GM12875 (cell line): ENCODE measurements around the gene SDR42E1.
"Not testable (repeated sequence)": the region's sequence is repeated elsewhere in the genome, so short reads cannot be mapped to it uniquely, and the experiment has no call there.

Experiments
- H3K4me3 ChIP-seq: one replicate; pipeline ENCODE4 v1.5.1; 2011; ENCODE audit warnings: low read depth, low read length, control low read depth
- CTCF ChIP-seq: IDR thresholded peaks from 2 replicates; pipeline ENCODE4 v1.5.1; 2011; ENCODE audit warnings: low read depth, mild to moderate bottlenecking, control low read depth, inconsistent platforms, low read length, moderate library complexity, borderline replicate concordance; ENCODE audit not compliant: insufficient read depth

The SDR42E1 gene

GRCh38 chr16:81994485-81994884 is 16.8 kb downstream of the SDR42E1 start:
- TF ChIP-seq CTCF, result peak; percentile 53
- H3K4me3 ChIP-seq, result no peak overlapping the region

GRCh38 chr16:81992859-81993258 is 18.4 kb downstream of the SDR42E1 start:
- no peak overlapping the region for H3K4me3 ChIP-seq
- TF ChIP-seq CTCF, result no peak

- H3K4me3 ChIP-seq, result no peak overlapping the region
- TF ChIP-seq CTCF, result no peak
Observed at GRCh38 chr16:81987706-81988105, 23.6 kb downstream of the SDR42E1 start.

- no peak for TF ChIP-seq CTCF
- no peak overlapping the region for H3K4me3 ChIP-seq
Observed at GRCh38 chr16:81987121-81987520, 24.1 kb downstream of the SDR42E1 start.

- H3K4me3 ChIP-seq, result not testable (repeated sequence)
Observed at GRCh38 chr16:81977335-81977942, 33.8 kb downstream of the SDR42E1 start.

- no peak overlapping the region for H3K4me3 ChIP-seq
Observed at GRCh38 chr16:81975637-81976036, 35.6 kb downstream of the SDR42E1 start.

GRCh38 chr16:81973737-81974136 is 37.5 kb downstream of the SDR42E1 start:
- no peak for TF ChIP-seq CTCF
- H3K4me3 ChIP-seq, result no peak overlapping the region

More at GRCh38 chr16:81975637-81976036, 35.6 kb downstream of the SDR42E1 start:
- TF ChIP-seq CTCF, result no peak

- no peak overlapping the region for H3K4me3 ChIP-seq
- no peak for TF ChIP-seq CTCF
Observed at GRCh38 chr16:81971853-81972252, 39.4 kb downstream of the SDR42E1 start.
